SKM-1 treated with dmso at 0.1 percent for 144 hours (cell line): Measurements from ENCODE around the gene GABRB1.

Source experiments
- DNase-seq: peaks from one replicate; lab custom pipeline; 2025; ENCODE audit not compliant: unreplicated experiment; lab: John Stamatoyannopoulos, UW

Gene GABRB1

GRCh38 chr4:47031011-47031678, at the start of gene GABRB1:
TSS of gene GABRB1 (plus strand) at chr4:47031567.
- DNase-seq, result no peak

- DNase-seq, result no peak
These were observed 46.6 kb upstream of the GABRB1 start for GRCh38 chr4:46984781-46985180.

GRCh38 chr4:46986922-46987638, 44.3 kb upstream of the GABRB1 start:
- no peak for DNase-seq

- DNase-seq, result no peak
These were observed 39.0 kb upstream of the GABRB1 start for GRCh38 chr4:46992338-46992737.

- no peak for DNase-seq
These were observed 38.0 kb upstream of the GABRB1 start, which contains the start of gene GABRA4 for GRCh38 chr4:46993075-46994006. TSS of gene GABRA4 (minus strand) at chr4:46993581. CDS start at chr4:46993424, 157 bp downstream.

GRCh38 chr4:46994007-46994405, 37.4 kb upstream of the GABRB1 start:
- DNase-seq, result no peak

- DNase-seq, result no peak
These were observed 31.8 kb upstream of the GABRB1 start for GRCh38 chr4:46999566-46999965.

GRCh38 chr4:47000406-47000805, 31.0 kb upstream of the GABRB1 start:
- DNase-seq, result no peak

- DNase-seq, result no peak
These were observed 28.8 kb upstream of the GABRB1 start for GRCh38 chr4:47002580-47002979.

GRCh38 chr4:47010347-47010911, 20.9 kb upstream of the GABRB1 start:
- DNase-seq, result no peak

GRCh38 chr4:47010912-47011446, 20.4 kb upstream of the GABRB1 start:
- DNase-seq, result no peak

GRCh38 chr4:47012676-47013075, 18.7 kb upstream of the GABRB1 start:
- no peak for DNase-seq

- no peak for DNase-seq
These were observed 18.0 kb upstream of the GABRB1 start for GRCh38 chr4:47013373-47013772.

- DNase-seq, result no peak
These were observed 14.3 kb upstream of the GABRB1 start for GRCh38 chr4:47017081-47017480.

GRCh38 chr4:47017494-47017893, 13.9 kb upstream of the GABRB1 start:
- DNase-seq, result no peak

GRCh38 chr4:47031751-47032404, 511 bp downstream of the GABRB1 start:
- DNase-seq, result no peak

- DNase-seq, result peak; percentile 67
These were observed 1.2 kb downstream of the GABRB1 start for GRCh38 chr4:47032405-47033106.

GRCh38 chr4:47038263-47038662, 6.9 kb downstream of the GABRB1 start:
- DNase-seq, result no peak

- DNase-seq, result no peak
These were observed 9.5 kb downstream of the GABRB1 start for GRCh38 chr4:47040828-47041227.

GRCh38 chr4:47043821-47044220, 12.5 kb downstream of the GABRB1 start:
- no peak for DNase-seq
